Activated CD4-positive, alpha-beta T cell treated with anti-CD3 and anti-CD28 coated beads, Interleukin-2, amount 50 U/mL, for 1 hour (primary cell): Measurements from ENCODE around the gene CPSF6.
"Not testable (repeated sequence)": the region's sequence is repeated elsewhere in the genome, so short reads cannot be mapped to it uniquely, and the experiment has no call there.

ENCODE experiments used
- DNase-seq: peaks from one replicate; pipeline ENCODE4 v3.0.0-alpha.2; 2020

CPSF6 gene

GRCh38 chr12:69262264-69262974, 23.1 kb downstream of the CPSF6 start:
- no peak for DNase-seq

- DNase-seq, result no peak
These were observed 25.8 kb downstream of the CPSF6 start for GRCh38 chr12:69265205-69265604.

GRCh38 chr12:69265633-69266032, 26.3 kb downstream of the CPSF6 start:
- not testable (repeated sequence) for DNase-seq

GRCh38 chr12:69266036-69266635, 26.8 kb downstream of the CPSF6 start:
- no peak for DNase-seq

DNA sequence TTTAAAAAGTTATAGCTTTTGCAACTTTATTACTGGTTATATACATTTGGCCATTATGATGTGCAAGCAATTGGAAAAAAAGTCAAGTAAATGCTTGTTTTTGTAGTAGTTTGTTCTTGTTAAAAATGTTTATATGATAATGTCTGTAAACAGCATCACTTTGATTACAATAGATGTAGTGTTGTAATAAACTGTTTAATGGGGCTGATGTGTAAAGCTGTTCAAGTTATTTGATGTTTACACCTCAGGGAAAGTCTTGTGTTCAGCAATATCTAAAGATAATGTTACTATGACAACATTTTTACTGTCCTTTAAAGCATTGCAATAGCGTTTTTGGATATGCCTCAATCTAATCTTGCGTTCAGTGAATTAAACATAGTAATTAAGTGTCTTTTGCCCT, 30.4 kb downstream of the CPSF6 start:
- no peak for DNase-seq

- no peak for DNase-seq
These were observed 33.1 kb downstream of the CPSF6 start for GRCh38 chr12:69272511-69272910.

DNA sequence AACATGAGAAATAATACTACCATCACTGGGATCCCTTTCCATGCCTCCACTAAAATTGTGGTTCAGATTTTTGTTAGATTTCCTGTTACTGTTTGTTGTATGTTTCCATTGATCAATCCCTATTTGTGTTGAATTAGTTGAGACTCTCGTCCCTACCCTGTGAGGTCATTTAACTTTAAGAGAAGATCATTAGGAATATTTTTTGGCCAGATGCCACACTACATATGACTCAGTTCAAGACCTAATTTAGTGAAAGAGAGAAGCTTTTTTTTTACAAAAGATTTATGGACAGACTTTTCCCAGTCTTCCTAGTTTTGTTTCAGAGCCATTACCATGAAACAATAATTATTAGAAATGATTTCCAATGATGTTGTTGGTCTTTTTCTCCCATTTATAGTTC, 35.5 kb downstream of the CPSF6 start:
- no peak for DNase-seq

DNA sequence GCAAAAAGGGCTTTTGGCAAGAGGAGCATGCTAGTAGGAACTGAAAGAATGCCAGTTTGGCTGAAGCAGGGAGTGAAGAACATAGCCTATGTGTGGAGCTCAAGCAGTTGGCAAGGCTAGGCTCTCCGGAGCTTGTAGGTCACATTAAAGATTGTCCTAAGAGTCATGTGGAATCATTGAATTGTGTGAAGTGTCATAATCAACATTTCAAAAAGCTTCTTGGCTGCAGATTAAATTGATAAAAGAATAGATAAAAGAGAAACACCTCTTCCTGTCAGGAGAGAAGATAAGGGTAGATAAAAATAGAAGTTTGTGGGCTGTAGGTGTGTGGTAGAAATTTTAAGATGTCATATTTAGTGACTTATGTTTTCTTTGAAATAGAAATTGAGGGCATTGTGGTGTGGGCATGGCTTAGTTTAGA, 36.1 kb downstream of the CPSF6 start:
- DNase-seq, result no peak

GRCh38 chr12:69278814-69279782, 39.7 kb downstream of the CPSF6 start:
- DNase-seq, result no peak

DNA sequence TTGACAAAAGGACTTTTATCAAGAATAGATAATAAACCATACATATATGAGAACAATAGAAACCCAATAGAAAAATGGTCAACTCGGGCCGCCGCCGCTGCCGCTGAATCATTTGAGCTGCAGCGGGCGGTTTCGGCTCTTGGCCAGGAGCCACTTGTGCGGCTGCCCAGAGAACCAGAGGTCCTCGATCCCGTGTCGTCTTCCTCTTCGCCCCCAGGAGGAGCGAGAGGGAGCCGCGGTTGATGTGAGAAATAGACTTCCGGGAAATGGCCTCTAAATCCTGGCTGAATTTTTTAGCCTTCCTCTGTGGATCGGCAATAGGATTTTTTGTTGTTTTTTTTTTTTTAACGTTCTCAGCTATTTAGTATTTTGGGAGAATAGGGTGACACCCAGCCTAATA, 44.8 kb downstream of the CPSF6 start:
- peak; percentile 8 for DNase-seq

GRCh38 chr12:69287556-69287955, 48.2 kb downstream of the CPSF6 start:
- DNase-seq, result no peak

DNA sequence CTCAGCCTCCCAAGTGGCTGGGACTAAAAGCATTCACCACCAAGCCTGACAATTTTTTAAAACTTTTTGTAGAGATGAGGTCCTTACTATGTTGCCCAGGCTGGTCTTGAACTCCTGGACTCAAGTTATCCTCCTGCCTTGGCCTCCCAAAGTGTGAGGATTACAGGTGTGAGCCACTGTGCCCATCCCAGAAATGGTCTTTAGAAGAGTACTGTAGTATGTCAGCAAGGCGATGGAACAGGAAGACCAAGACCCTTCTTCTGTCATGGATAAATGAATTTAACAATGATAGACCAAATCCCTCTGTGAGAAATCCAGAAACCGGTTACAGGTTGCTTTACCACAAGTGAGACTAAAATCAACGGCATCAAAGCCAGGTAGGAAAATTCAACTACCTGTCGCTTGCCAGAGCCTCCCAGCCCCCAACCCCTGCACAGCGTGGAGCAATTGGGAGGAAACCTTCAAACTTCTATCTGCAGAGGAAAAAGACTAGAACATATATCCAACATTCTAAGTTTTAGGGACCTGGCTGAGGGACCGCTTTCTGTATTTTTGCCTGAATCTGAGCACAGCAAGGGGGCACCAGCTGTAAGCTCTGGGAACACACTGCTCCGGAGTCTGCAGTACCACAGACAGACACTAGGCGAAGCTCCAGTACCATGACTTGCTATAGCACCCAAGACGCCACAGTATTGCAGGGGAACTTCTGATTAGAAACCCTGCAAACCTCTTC, 51.3 kb downstream of the CPSF6 start:
- DNase-seq, result peak; percentile 79

- DNase-seq, result no peak
These were observed 51.9 kb downstream of the CPSF6 start for GRCh38 chr12:69291278-69291593.

GRCh38 chr12:69298133-69298532, 58.8 kb downstream of the CPSF6 start:
- no peak for DNase-seq

DNA sequence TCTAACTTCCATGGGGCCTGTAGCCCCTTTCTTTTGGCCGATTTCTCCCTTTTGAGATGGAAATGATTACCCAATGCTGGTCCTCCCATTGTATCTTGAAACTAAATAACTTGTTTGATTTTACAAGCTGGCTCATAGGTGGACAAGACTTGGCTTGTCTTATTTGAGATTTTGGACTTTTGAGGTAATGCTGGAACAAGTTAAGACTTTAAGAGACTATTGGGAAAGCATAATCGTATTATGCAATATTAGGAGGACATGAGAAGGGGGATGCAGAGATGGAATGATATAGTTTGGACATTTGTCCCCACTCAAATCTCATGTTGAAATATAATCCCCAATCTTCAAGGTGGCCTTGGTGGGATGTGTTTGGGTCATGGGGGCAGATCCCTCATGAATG, 59.6 kb downstream of the CPSF6 start:
- DNase-seq, result no peak

- DNase-seq, result no peak
These were observed 64.9 kb downstream of the CPSF6 start for GRCh38 chr12:69304284-69304683.

DNA sequence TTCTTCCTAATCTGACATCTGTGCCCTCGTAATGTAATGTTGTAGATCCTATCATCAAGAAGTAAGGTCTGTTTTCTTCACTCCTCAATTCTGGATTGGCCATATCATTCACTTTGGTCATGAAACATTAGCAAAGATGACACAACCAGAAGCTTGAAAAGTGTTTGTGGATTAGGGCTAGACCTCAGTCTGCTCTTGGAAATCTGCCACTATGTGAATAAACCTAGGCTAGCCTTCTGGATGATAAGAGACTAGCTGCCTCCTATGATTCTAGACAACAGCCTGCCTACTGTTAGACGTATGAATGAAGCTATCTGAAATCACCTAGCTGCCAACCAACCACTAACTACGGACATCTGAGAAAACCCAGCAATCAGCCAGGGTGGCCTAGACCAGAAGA, 70.1 kb downstream of the CPSF6 start:
- DNase-seq, result no peak

DNA sequence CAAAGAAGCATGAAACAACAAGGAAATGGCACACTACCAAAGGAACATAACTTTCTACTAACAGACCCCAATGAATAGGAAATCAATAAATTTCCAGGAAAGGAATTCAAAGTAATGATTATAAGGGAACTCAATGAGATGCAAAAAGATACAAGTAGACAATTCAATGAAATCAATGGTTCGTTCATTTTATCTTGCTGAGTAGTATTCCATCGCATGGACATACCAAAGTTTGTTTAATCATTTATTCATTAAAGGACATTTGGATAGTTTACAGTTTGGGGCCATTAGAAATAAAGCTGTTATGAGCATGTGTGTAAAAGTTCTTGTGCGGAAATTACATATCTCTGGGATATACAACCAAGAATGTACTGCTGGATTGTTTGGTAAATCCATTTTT, 73.8 kb downstream of the CPSF6 start:
- no peak for DNase-seq

GRCh38 chr12:69316784-69317183, 77.4 kb downstream of the CPSF6 start:
- DNase-seq, result not testable (repeated sequence)

DNA sequence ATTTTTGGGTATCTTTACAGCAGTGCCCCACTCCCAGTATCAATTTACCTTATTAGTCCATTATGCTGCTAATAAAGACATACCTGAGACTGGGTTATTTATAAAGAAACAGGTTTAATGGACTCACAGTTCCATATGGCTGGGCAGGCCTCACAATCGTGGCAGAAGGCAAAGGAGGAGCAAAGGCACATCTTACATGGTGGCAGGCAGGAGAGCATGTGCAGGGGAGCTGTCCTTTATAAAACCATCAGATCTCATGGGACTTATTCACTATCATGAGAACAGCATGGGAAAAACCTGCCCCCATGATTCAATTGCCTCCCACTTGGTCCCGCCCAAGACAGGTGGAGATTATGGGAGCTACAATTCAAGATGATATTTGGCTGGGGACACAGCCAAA, 77.9 kb downstream of the CPSF6 start:
- DNase-seq, result not testable (repeated sequence)

GRCh38 chr12:69318225-69318624, 78.9 kb downstream of the CPSF6 start:
- no peak for DNase-seq

- DNase-seq, result no peak
These were observed 82.0 kb downstream of the CPSF6 start for GRCh38 chr12:69321351-69321750.
